ENCODE measurements around the gene NAALADL2. TPM values are rescaled to one million over a fixed set of nuclear protein-coding genes. Genes with fewer than 3 reads are reported as not detected.

The NAALADL2 gene
- total and polyA plus RNA-seq, 2 of the 4 experiments (the other 2 are of a cell fraction), result 3.8 to 19.2 TPM

- TF ChIP-seq CEBPB (IDR thresholded peaks at IDR 0.05; ENCODE audit: low read depth, low read length) (no peak), RFX5 (IDR thresholded peaks at IDR 0.05; ENCODE audit: low read depth, low read length) (no peak), MAFK (IDR thresholded peaks at IDR 0.05; ENCODE audit: low read depth, low read length) (no peak), ELK1 (IDR thresholded peaks at IDR 0.05; ENCODE audit: borderline replicate concordance, low read depth, low read length) (no peak), CTCF (conservative IDR thresholded peaks at IDR 0.05; ENCODE audit: low read depth, low read length) (no peak), RAD21 (IDR thresholded peaks at IDR 0.05; ENCODE audit: low read length) (no peak), POLR2A (IDR thresholded peaks at IDR 0.05; ENCODE audit: low read depth, low read length) (no peak), FOS (IDR thresholded peaks at IDR 0.05; ENCODE audit: low read depth, low read length) (no peak), BHLHE40 (IDR thresholded peaks at IDR 0.05; ENCODE audit: low read depth, low read length) (no peak), MAZ (IDR thresholded peaks at IDR 0.05; ENCODE audit: borderline replicate concordance, low read depth, low read length) (no peak), MXI1 (IDR thresholded peaks at IDR 0.05; ENCODE audit: borderline replicate concordance, low read depth, low read length) (no peak), NFE2L2 (IDR thresholded peaks at IDR 0.05; ENCODE audit: low read depth, low read length) (no peak), RCOR1 (IDR thresholded peaks at IDR 0.05; ENCODE audit: insufficient replicate concordance, low read length) (no peak), USF2 (IDR thresholded peaks at IDR 0.05; ENCODE audit: low read depth, low read length) (no peak), SMC3 (IDR thresholded peaks at IDR 0.05; ENCODE audit: low read depth, low read length) (no peak), CHD1 (IDR thresholded peaks at IDR 0.05; ENCODE audit: low read depth, low read length) (no peak)
- Histone ChIP-seq H2AK9ac (replicated peaks; ENCODE audit: low read depth, low read length, poor library complexity) (no peak overlapping the region), H4K8ac (ENCODE audit: low read depth in 2 of 2, low read length in 2 of 2) (no peak overlapping the region), H3K4me2 (ENCODE audit: low read depth, low read length) (no peak overlapping the region), H2BK20ac (ENCODE audit: low read depth, low read length) (no peak overlapping the region), H3K4me1 (ENCODE audit: control insufficient read depth, insufficient read depth, low read length) (no peaks in the 10 kb centered on the region), H4K5ac (ENCODE audit: low read depth, low read length) (no peak overlapping the region), H3K18ac (ENCODE audit: low read depth, low read length) (no peak overlapping the region), H3K4me3 (ENCODE audit: insufficient read depth, low read depth, low read length) (no peak overlapping the region), H3K36me3 (ENCODE audit: control insufficient read depth, insufficient read depth, low read length) (no peaks in the 10 kb centered on the region), H3K27me3 (ENCODE audit: control insufficient read depth, insufficient read depth, low read length) (no peaks in the 10 kb centered on the region), H2AK5ac (ENCODE audit: low read depth, low read length) (no peak overlapping the region), H3K9me3 (ENCODE audit: control insufficient read depth, insufficient read depth, low read length) (no peaks in the 10 kb centered on the region), H4K20me1 (ENCODE audit: insufficient read depth, low read length) (no peaks in the 10 kb centered on the region), H4K91ac (ENCODE audit: insufficient read depth, low read depth, low read length) (no peak overlapping the region), H2BK120ac (ENCODE audit: low read depth, low read length) (no peak overlapping the region), H3K23ac (ENCODE audit: low read depth, low read length) (no peak overlapping the region), H3K9me1 (ENCODE audit: insufficient read depth, low read length) (no peaks in the 10 kb centered on the region), H3K27ac (ENCODE audit: insufficient read depth, low read length) (no peak overlapping the region), H2BK15ac (ENCODE audit: low read depth, low read length) (no peak overlapping the region), H3K79me1 (ENCODE audit: low read depth in 1 of 2, low read length in 2 of 2) (no peaks in the 10 kb centered on the region), H3K56ac (ENCODE audit: extremely low read depth, insufficient read depth, low read length) (no peak overlapping the region), H3K14ac (replicated peaks; ENCODE audit: low read depth, low read length) (no peak overlapping the region), H2BK5ac (ENCODE audit: low read depth, low read length, poor library complexity, severe bottlenecking) (no peak overlapping the region), H2AFZ (replicated peaks; ENCODE audit: low read length, poor library complexity) (no peak overlapping the region), H3K9ac (ENCODE audit: low read depth, low read length) (no peak overlapping the region), H3K4ac (ENCODE audit: low read depth, low read length) (no peak overlapping the region)
- intact Hi-C loops (cut with micrococcal nuclease) (no loop called here), in situ Hi-C loops (cut with MboI; ENCODE audit: low sequenced_read_pairs) (no loop called here), dilution Hi-C loops (cut with HindIII; ENCODE audit: low sequenced_read_pairs, unreplicated experiment) (no loop called here)
- no TSS peak for BruUV-seq (replicated peaks)
- CTCF ChIA-PET, result no interaction called here
- peak; percentile 34 for DNase-seq
- no CpG with 5 or more reads among the region's 3 CpGs for WGBS, 2 experiments (ENCODE audit: extremely low coverage in 2 of 2, insufficient read length in 1 of 2)
- POLR2A ChIA-PET (ENCODE audit: unreplicated experiment), result no interaction called here
- no peak for ATAC-seq (ENCODE audit: low read depth)
Observed at GRCh38 chr3:175646865-175647264, 787.7 kb downstream of the NAALADL2 start.

Measured in IMR-90 (cell line).